H9 (cell line): ENCODE results near the gene ZFP57. TPM values are rescaled to one million over a fixed set of nuclear protein-coding genes. Genes with fewer than 3 reads are reported as not detected.

ENCODE experiments used
- DNase-seq: peaks from one replicate; pipeline ENCODE4 v3.0.0-alpha.2; 2017
- H2AFZ ChIP-seq: one replicate; pipeline ENCODE4 v1.6.1; 2013; ENCODE audit warnings: mild to moderate bottlenecking, low read length, control low read depth, moderate library complexity
- H2AK5ac ChIP-seq: 2 replicates; pipeline ENCODE4 v1.6.1; 2013; ENCODE audit warnings: low read length, control low read depth, mixed read lengths; ENCODE audit not compliant: insufficient read length
- H2BK120ac ChIP-seq: one replicate; pipeline ENCODE4 v1.6.1; 2013; ENCODE audit warnings: low read depth, mild to moderate bottlenecking, low read length, control low read depth, inconsistent platforms; ENCODE audit not compliant: poor library complexity, severe bottlenecking
- H2BK12ac ChIP-seq: 2 replicates; pipeline ENCODE4 v1.6.1; 2013; ENCODE audit warnings: low read length, control low read depth, mixed read lengths, low read depth; ENCODE audit not compliant: insufficient read length
- H2BK15ac ChIP-seq: 2 replicates; pipeline ENCODE4 v1.6.1; 2013; ENCODE audit warnings: low read depth, low read length, control low read depth
- H2BK20ac ChIP-seq: one replicate; pipeline ENCODE4 v1.6.1; 2013; ENCODE audit warnings: low read depth, mild to moderate bottlenecking, low read length, control low read depth, inconsistent platforms; ENCODE audit not compliant: poor library complexity, severe bottlenecking
- H2BK5ac ChIP-seq: 2 replicates; pipeline ENCODE4 v1.6.1; 2013; ENCODE audit warnings: low read length, control low read depth, mixed read lengths; ENCODE audit not compliant: insufficient read length
- H3K14ac ChIP-seq: 2 replicates; pipeline ENCODE4 v1.6.1; 2013; ENCODE audit warnings: low read length, control low read depth; ENCODE audit not compliant: insufficient read depth
- H3K18ac ChIP-seq: 2 replicates; pipeline ENCODE4 v1.6.1; 2013; ENCODE audit warnings: low read depth, mild to moderate bottlenecking, mixed read lengths, low read length, control low read depth; ENCODE audit not compliant: insufficient read length
- H3K23ac ChIP-seq: 2 replicates; pipeline ENCODE4 v1.6.1; 2013; ENCODE audit warnings: low read length, control low read depth, mixed read lengths, low read depth; ENCODE audit not compliant: insufficient read length
- H3K23me2 ChIP-seq: 2 replicates; pipeline ENCODE4 v1.6.1; 2013; ENCODE audit warnings: low read depth, mild to moderate bottlenecking, mixed read lengths, low read length, control low read depth; ENCODE audit not compliant: insufficient read length, poor library complexity, severe bottlenecking
- H3K27ac ChIP-seq: 2 replicates; pipeline ENCODE4 v1.5.1; 2013; ENCODE audit warnings: low read length, control low read depth, mixed read lengths, low read depth; ENCODE audit not compliant: insufficient read length
- H3K27me3 ChIP-seq: 2 replicates; pipeline ENCODE4 v1.6.1; 2013; ENCODE audit warnings: low read length, control low read depth, inconsistent platforms; ENCODE audit not compliant: insufficient read depth
- H3K4ac ChIP-seq: 2 replicates; pipeline ENCODE4 v1.6.1; 2013; ENCODE audit warnings: low read depth, mild to moderate bottlenecking, control low read depth, inconsistent platforms, low read length, moderate library complexity
- H3K4me1 ChIP-seq: 2 replicates; pipeline ENCODE4 v1.6.1; 2013; ENCODE audit warnings: low read length, control low read depth, inconsistent platforms; ENCODE audit not compliant: insufficient read depth
- H3K4me2 ChIP-seq: 2 replicates; pipeline ENCODE4 v1.6.1; 2013; ENCODE audit warnings: low read length, control low read depth, mixed read lengths; ENCODE audit not compliant: insufficient read length, insufficient read depth
- H3K56ac ChIP-seq: 2 replicates; pipeline ENCODE4 v1.6.1; 2013; ENCODE audit warnings: low read depth, mild to moderate bottlenecking, mixed read lengths, low read length, control low read depth; ENCODE audit not compliant: insufficient read length
- H3K79me1 ChIP-seq: 2 replicates; pipeline ENCODE4 v1.6.1; 2013; ENCODE audit warnings: low read depth, mild to moderate bottlenecking, moderate library complexity, low read length, control low read depth, inconsistent platforms; ENCODE audit not compliant: insufficient read depth, poor library complexity, severe bottlenecking
- H3K79me2 ChIP-seq: 2 replicates; pipeline ENCODE4 v1.6.1; 2013; ENCODE audit warnings: low read length, control low read depth, inconsistent platforms; ENCODE audit not compliant: insufficient read depth
- H3K9ac ChIP-seq: 2 replicates; pipeline ENCODE4 v1.6.1; 2013; ENCODE audit warnings: low read length, control low read depth, mixed read lengths; ENCODE audit not compliant: insufficient read length; ENCODE audit errors: extremely low read depth
- H3K9me3 ChIP-seq: one replicate; pipeline ENCODE4 v1.6.1; 2013; ENCODE audit warnings: low read depth, low read length, inconsistent platforms; ENCODE audit not compliant: control insufficient read depth
- H3T11ph ChIP-seq: one replicate; pipeline ENCODE4 v1.6.1; 2013; ENCODE audit warnings: mild to moderate bottlenecking, low read length, control low read depth, inconsistent platforms
- H4K20me1 ChIP-seq: one replicate; pipeline ENCODE4 v1.6.1; 2013; ENCODE audit not compliant: control insufficient read depth, insufficient read length, insufficient read depth
- H4K5ac ChIP-seq: 2 replicates; pipeline ENCODE4 v1.6.1; 2013; ENCODE audit warnings: low read depth, mild to moderate bottlenecking, mixed read lengths, low read length, control low read depth; ENCODE audit not compliant: insufficient read length
- H4K8ac ChIP-seq: replicated peaks from 2 replicates; pipeline ENCODE4 v1.6.1; 2013; ENCODE audit warnings: low read length, control low read depth, mixed read lengths, low read depth; ENCODE audit not compliant: insufficient read length
- H4K91ac ChIP-seq: 2 replicates; pipeline ENCODE4 v1.6.1; 2013; ENCODE audit warnings: low read depth, mild to moderate bottlenecking, moderate library complexity, mixed read lengths, low read length, control low read depth; ENCODE audit not compliant: insufficient read length
- H3K27ac Mint-ChIP-seq, 3 experiments: 2 replicates in 2 of 3; 3 replicates in 1 of 3; pipeline ENCODE4 v1.8.0; 2020 to 2021; ENCODE audit warnings: mixed read lengths in 3 of 3, mild to moderate bottlenecking in 1 of 3, moderate library complexity in 1 of 3
- H3K27me3 Mint-ChIP-seq: 2 replicates; pipeline ENCODE4 v1.8.0; 2021; ENCODE audit warnings: low read depth, mild to moderate bottlenecking, moderate library complexity, mixed read lengths
- H3K36me3 Mint-ChIP-seq, 3 experiments: 2 replicates in 2 of 3; 3 replicates in 1 of 3; pipeline ENCODE4 v1.8.0; 2020 to 2021; ENCODE audit warnings: low read depth in 3 of 3, mixed read lengths in 3 of 3; ENCODE audit not compliant: insufficient read depth in 1 of 3
- H3K4me1 Mint-ChIP-seq, 2 experiments: 2 replicates each; pipeline ENCODE4 v1.8.0; 2020; ENCODE audit warnings: mixed read lengths in 2 of 2
- H3K4me3 Mint-ChIP-seq, 2 experiments: 2 replicates in 1 of 2; 3 replicates in 1 of 2; pipeline ENCODE4 v1.8.0; 2020 to 2021; ENCODE audit warnings: mild to moderate bottlenecking in 2 of 2, mixed read lengths in 2 of 2, moderate library complexity in 1 of 2
- H3K9me3 Mint-ChIP-seq, 2 experiments: 2 replicates in 1 of 2; 3 replicates in 1 of 2; pipeline ENCODE4 v1.8.0; 2020; ENCODE audit warnings: mild to moderate bottlenecking in 2 of 2, mixed read lengths in 2 of 2, moderate library complexity in 1 of 2
- WGBS: extraction: QIAGEN DNeasy Blood & Tissue Kit; methylation state at CpG from one replicate; pipeline ENCODE4 v1.1.7; 2013; ENCODE audit warnings: missing lambda C conversion rate, low lambda C conversion rate, mixed read lengths; ENCODE audit not compliant: insufficient read length; ENCODE audit errors: extremely low coverage; 5-methylcytosine and 5-hydroxymethylcytosine counted together
- total RNA-seq: library from RNA; stranded (reverse); gene quantifications from 2 replicates; pipeline ENCODE4 v1.2.1, GENCODE V29; 2021
- TF ChIP-seq, protein P1 (sequence below): fragments of 200-600 bp; sonication (generic); conservative IDR thresholded peaks from 3 replicates; pipeline ENCODE4 v1.8.0; 2021; ENCODE audit warnings: antibody characterized with exemption, mild to moderate bottlenecking

Gene ZFP57
- total RNA-seq, 1 experiment from 2014 or later = 1.7 TPM

DNA sequence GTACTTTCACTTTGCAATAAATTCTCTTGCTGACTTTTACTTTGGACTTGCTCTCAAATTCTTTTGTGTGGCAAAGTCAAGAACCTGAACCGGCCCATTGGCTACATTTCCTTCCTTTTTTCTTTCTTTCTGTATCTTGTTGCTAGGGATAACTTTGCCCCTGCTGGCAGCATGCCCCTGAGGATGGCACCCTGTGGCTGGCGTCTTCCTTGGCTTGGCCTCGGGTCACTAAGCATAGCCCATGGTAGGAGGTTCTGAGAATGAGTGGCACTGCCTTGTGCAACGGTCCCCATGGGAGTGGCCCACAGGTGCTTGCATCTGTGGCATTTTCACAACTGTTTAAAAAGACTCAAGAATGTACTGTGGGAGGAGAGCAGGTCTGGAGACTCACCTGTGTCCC lies 28.2 kb upstream of the ZFP57 start:
- TF ChIP-seq, protein P1, sequence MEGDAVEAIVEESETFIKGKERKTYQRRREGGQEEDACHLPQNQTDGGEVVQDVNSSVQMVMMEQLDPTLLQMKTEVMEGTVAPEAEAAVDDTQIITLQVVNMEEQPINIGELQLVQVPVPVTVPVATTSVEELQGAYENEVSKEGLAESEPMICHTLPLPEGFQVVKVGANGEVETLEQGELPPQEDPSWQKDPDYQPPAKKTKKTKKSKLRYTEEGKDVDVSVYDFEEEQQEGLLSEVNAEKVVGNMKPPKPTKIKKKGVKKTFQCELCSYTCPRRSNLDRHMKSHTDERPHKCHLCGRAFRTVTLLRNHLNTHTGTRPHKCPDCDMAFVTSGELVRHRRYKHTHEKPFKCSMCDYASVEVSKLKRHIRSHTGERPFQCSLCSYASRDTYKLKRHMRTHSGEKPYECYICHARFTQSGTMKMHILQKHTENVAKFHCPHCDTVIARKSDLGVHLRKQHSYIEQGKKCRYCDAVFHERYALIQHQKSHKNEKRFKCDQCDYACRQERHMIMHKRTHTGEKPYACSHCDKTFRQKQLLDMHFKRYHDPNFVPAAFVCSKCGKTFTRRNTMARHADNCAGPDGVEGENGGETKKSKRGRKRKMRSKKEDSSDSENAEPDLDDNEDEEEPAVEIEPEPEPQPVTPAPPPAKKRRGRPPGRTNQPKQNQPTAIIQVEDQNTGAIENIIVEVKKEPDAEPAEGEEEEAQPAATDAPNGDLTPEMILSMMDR = no peak
- no peak overlapping the region for H2BK12ac ChIP-seq
- no peak overlapping the region for H3K4me2 ChIP-seq
- WGBS = no CpG with 5 or more reads among the region's 4 CpGs
- no peak overlapping the region for H3T11ph ChIP-seq
- H3K18ac ChIP-seq = no peak overlapping the region
- no peak overlapping the region; a peak in 1 of 7 replicates for H3K27ac Mint-ChIP-seq
- no peak overlapping the region for H3K4ac ChIP-seq
- no peak overlapping the region for H2AK5ac ChIP-seq
- no peak overlapping the region for H2AFZ ChIP-seq
- no peak overlapping the region for H3K27ac ChIP-seq
- H2BK5ac ChIP-seq = no peak overlapping the region
- H3K27me3 ChIP-seq = peaks cover 2% of the 10 kb centered on the region; the same call in 1 of the 2 replicates
- no peaks in the 10 kb centered on the region for H3K9me3 Mint-ChIP-seq
- no peak overlapping the region for H2BK15ac ChIP-seq
- no peaks in the 10 kb centered on the region for H3K79me1 ChIP-seq
- no peak overlapping the region for H2BK120ac ChIP-seq
- H3K56ac ChIP-seq = no peak overlapping the region
- no peak overlapping the region for H3K4me3 Mint-ChIP-seq
- H3K23ac ChIP-seq = no peak overlapping the region
- DNase-seq = no peak
- H3K79me2 ChIP-seq = no peaks in the 10 kb centered on the region
- H3K4me1 Mint-ChIP-seq = peaks cover 3 to 6% of the 10 kb centered on the region in 2 experiments; a peak in 2 of 4 replicates
- no peaks in the 10 kb centered on the region for H3K9me3 ChIP-seq
- no peak overlapping the region for H3K14ac ChIP-seq
- H4K91ac ChIP-seq = no peak overlapping the region
- peaks cover 16% of the 10 kb centered on the region for H3K27me3 Mint-ChIP-seq
- no peaks in the 10 kb centered on the region for H4K20me1 ChIP-seq
- H3K4me1 ChIP-seq = peaks cover 3% of the 10 kb centered on the region; the same call in 1 of the 2 replicates
- no peaks in the 10 kb centered on the region for H3K36me3 Mint-ChIP-seq
- no peak overlapping the region for H3K9ac ChIP-seq
- H4K5ac ChIP-seq = no peak overlapping the region
- H4K8ac ChIP-seq = no peak overlapping the region
- no peak overlapping the region for H2BK20ac ChIP-seq
- H3K23me2 ChIP-seq = no peaks in the 10 kb centered on the region
